DMS79 treated with DMSO at 0.1 percent for 48 hours (cell line): ENCODE data around the gene RBP3.
"Not testable (repeated sequence)": the region's sequence is repeated elsewhere in the genome, so short reads cannot be mapped to it uniquely, and the experiment has no call there.

Experiments
- DNase-seq: peaks from one replicate; lab custom pipeline; 2025; lab: John Stamatoyannopoulos, UW

The RBP3 gene

GRCh38 chr10:47374611-47375536, 26.7 kb downstream of the RBP3 start:
- no peak for DNase-seq

- peak; percentile 6 for DNase-seq
Measured at GRCh38 chr10:47376522-47377220, 28.5 kb downstream of the RBP3 start.

DNA sequence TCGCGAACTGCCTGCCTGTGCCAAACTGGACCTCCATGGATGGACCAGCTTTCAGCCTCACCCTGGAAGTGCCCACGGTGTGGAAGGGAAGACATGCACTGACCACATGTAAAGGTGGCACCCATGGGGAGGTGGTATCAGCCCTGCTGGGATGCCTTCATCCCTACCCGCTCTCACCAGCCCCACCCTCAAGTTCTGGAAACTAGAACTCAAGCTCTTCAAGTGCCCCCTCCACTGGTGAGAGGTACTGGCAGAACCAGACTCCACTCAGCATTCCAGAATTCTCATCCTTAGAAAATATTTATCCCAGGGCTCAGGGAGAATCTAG, 30.0 kb downstream of the RBP3 start:
- DNase-seq = no peak

- no peak for DNase-seq
Measured at GRCh38 chr10:47378606-47379444, 30.7 kb downstream of the RBP3 start.

DNA sequence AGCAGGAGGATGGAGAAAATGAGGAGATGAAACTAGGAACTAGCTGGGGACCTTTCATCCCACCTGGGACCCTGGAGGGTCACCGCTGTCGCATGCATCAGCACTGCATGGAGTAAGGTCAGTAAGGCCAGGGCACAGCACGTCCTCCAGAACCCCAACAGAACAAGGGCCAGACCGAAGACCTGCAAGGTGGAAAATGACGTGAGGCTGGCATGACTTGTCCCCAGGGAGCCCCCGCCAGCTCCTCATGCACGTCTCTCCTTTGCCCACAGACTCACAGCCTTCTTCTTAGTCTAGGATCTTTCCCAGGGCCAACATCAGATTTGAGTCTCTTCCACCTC, 31.3 kb downstream of the RBP3 start:
- no peak for DNase-seq

- DNase-seq = no peak
Measured at GRCh38 chr10:47379901-47380300, 31.7 kb downstream of the RBP3 start.

- no peak for DNase-seq
Measured at GRCh38 chr10:47380341-47381102, 32.4 kb downstream of the RBP3 start.

DNA sequence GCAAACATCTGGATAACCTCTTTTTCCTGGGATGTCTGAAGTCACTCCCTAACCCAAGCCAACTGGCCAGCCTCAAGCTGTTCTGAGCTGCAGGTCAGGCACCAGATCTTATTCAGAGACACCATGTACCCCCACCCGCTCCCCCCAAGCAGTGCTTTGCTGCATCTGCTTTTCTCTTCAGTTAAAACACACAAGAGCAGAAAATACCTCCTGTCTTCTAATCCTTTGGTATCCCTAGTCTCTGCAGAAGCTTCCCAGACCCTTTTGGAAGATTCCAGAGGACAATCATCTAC, 32.9 kb downstream of the RBP3 start:
- no peak for DNase-seq

DNA sequence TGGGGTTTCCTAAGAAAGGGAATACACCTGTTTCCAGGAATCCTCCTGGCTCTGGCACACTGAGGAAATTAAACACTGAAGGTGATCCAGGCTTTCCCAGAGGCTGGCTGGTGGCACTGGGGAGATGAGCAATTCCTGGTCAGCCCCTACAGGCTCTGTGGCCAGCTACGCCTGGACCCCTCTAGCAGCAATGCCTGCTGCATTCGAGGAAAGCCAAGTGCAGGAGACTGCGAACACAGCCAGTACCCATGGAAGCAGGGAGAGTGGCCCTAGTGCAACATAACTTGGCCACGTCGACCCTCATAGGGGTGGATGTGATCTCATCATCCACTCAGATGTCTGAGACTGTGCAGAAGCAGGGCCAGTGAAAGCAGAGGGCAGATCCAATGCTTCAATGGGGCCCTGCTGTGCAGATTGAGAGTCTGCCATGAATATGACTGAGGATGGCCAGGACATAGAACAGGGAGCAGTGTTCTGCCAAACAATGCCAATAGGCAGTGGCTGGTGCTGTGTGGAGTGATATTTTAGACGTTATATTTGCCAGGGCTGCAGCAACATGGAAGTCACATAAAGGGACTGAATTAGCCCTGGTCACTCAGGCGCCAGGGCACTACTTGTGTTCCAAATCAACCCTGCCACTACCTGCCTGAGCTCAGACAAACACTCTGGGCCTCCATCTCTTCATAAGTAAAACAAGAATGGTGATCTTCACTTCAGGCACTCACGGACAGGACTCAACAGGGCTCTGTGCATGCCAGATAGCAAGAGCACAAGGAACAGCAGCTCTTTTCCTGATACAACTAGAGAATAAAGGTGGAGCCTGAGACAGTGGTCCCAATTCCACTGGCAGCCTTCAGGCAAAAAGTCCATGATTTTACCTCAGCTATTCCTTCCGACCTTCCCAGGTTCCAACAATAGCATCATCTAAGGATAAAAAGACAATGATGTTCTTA, 33.5 kb downstream of the RBP3 start:
- DNase-seq = no peak

- DNase-seq = peak; percentile 28
Measured at GRCh38 chr10:47383261-47384147, 35.3 kb downstream of the RBP3 start.

DNA sequence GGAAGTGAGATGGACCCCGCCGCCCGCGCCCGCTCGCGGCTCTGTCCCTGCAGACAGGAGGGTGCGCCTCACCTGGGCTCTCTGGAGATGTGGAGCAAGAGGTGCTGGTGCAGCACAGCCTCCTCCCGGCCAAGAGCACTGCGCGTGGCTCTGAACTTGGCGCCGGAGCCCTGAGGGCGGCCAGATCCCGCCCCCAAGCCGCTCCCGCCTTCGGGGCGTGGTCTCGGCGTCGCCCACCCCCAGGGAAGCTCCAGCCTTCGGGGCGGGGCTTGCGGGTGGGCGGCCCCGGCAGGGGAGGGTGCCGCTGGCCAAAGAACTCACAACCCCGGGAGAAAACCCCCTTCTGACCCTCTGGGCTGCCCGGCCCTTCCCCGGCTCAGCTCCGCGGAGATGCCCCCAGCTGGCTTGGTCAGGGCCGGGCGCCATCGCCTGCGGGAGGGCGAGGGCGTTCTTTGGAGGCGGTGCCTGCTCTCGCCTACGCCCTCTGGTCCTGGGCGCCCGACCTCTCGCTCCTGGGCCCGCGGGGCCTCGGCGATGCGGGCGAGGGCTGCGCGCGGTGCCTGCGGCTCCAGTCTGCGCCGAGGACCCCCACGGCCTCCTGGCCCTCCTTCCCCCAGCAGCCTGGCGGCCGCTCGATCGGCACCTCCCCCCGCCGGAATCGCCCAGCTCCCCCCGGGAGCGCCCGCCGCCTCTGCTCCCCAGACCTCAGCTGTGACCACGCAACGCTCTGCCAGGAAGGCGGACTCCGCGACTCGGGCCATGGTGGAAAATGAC, 36.2 kb downstream of the RBP3 start, which contains the start of gene ZNF488:
Gene ZNF488, minus strand, starts transcription at position 146 of the 774 bp plus-strand sequence. CDS start 15,464 bp downstream, outside the sequence.
- DNase-seq = peak; percentile 45

DNA sequence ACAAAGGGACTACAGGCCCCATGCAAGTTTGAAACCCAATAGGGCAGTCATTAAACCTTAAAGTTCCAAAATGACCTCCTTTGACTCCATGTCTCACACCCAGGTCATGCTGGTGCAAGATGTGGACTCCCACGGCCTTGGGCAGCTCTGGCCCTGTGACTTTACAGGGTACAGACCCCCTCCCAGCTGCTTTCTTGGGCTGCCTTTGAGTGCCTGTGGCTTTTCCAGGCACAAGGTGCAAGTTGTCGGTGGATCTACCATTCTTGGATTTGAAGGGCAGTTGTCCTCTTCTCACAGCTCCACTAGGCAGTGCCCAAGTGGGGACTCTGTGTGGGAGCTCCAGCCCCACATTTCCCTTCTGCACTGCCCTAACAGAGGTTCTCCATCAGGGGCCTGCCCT, 37.9 kb downstream of the RBP3 start:
- not testable (repeated sequence) for DNase-seq

DNA sequence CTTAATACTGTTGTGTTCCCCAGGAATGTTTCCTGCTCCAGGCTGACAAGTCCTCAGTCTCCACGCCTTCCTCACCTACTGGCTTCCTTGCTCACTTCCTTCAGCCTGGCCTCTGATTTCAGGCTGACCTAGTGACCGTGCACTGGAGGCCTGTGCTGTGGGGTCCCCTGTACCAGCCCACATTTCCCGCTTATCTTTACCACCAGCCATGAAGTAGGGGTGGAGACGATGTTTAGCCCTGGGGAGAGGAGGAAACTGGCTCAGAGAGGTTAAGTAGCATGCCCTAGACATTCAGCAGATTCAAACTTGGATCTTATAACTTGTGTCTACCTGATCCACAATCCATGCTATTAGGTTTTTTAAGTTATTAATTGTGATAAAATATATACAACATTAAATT, 40.7 kb downstream of the RBP3 start:
- no peak for DNase-seq

GRCh38 chr10:47389619-47390018, 41.5 kb downstream of the RBP3 start:
- no peak for DNase-seq

- DNase-seq = no peak
Measured at GRCh38 chr10:47396311-47396717, 48.2 kb downstream of the RBP3 start.

- DNase-seq = no peak
Measured at GRCh38 chr10:47397256-47397655, 49.1 kb downstream of the RBP3 start.

DNA sequence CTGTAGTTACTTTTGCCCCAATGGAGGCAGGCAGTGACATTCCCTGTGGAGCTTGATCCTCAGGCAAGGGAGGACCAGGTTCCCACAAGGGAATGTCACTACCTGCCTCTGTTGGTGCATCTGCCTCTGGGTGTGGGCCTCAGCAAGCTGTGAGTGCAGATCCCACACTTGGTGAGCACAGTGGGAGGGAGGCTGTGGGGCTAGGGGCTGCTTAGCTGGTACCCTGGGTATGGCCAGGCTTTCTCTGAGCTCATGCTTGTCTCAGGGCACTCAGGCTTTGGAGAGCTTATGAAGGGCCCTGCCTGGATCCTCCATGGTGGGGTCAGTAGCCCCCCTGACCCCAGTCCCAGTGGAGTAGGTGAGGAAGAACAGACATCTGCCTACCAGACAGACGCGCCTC, 52.1 kb downstream of the RBP3 start:
- no peak for DNase-seq

- DNase-seq = no peak
Measured at GRCh38 chr10:47400786-47401185, 52.6 kb downstream of the RBP3 start.

GRCh38 chr10:47401210-47401609, 53.0 kb downstream of the RBP3 start:
- no peak for DNase-seq
